Measurements from ENCODE around the gene SCAI. TPM values are rescaled to one million over a fixed set of nuclear protein-coding genes. Genes with fewer than 3 reads are reported as not detected.

The SCAI gene
- total RNA-seq, 1 experiment from 2014 or later: 15.5 TPM

GRCh38 chr9:124950050-124950718 is 193.1 kb downstream of the SCAI start:
- Histone ChIP-seq H3K79me1 (ENCODE audit: insufficient read depth, low read depth, low read length, poor library complexity, severe bottlenecking) (no peaks in the 10 kb centered on the region), H3K14ac (ENCODE audit: insufficient read depth, low read length) (no peak overlapping the region), H3K9me3 (ENCODE audit: control insufficient read depth, low read depth, low read length) (no peaks in the 10 kb centered on the region), H2AK5ac (ENCODE audit: insufficient read length, low read length) (no peak overlapping the region), H2BK5ac (ENCODE audit: insufficient read length, low read length) (no peak overlapping the region), H3K79me2 (ENCODE audit: insufficient read depth, low read length) (no peaks in the 10 kb centered on the region), H2AFZ (ENCODE audit: low read length) (no peak overlapping the region), H4K5ac (ENCODE audit: insufficient read length, low read depth, low read length) (no peak overlapping the region), H3K18ac (ENCODE audit: insufficient read length, low read depth, low read length) (no peak overlapping the region), H4K91ac (ENCODE audit: insufficient read length, low read depth, low read length) (no peak overlapping the region), H3K23ac (ENCODE audit: insufficient read length, low read depth, low read length) (no peak overlapping the region), H3T11ph (ENCODE audit: low read length) (no peak overlapping the region), H3K4me2 (ENCODE audit: insufficient read depth, insufficient read length, low read length) (no peak overlapping the region), H4K8ac (replicated peaks; ENCODE audit: insufficient read length, low read depth, low read length) (no peak overlapping the region), H3K4ac (ENCODE audit: low read depth, low read length) (no peak overlapping the region), H2BK12ac (ENCODE audit: insufficient read length, low read depth, low read length) (no peak overlapping the region), H3K56ac (ENCODE audit: insufficient read length, low read depth, low read length) (no peak overlapping the region), H3K23me2 (ENCODE audit: insufficient read length, low read depth, low read length, poor library complexity, severe bottlenecking) (no peaks in the 10 kb centered on the region), H3K27ac (ENCODE audit: insufficient read length, low read depth, low read length) (no peak overlapping the region), H3K27me3 (ENCODE audit: insufficient read depth, low read length) (no peaks in the 10 kb centered on the region), H2BK120ac (ENCODE audit: low read depth, low read length, poor library complexity, severe bottlenecking) (no peak overlapping the region), H2BK15ac (ENCODE audit: low read depth, low read length) (no peak overlapping the region), H3K4me1 (ENCODE audit: insufficient read depth, low read length) (no peaks in the 10 kb centered on the region), H4K20me1 (ENCODE audit: control insufficient read depth, insufficient read depth, insufficient read length) (no peaks in the 10 kb centered on the region), H2BK20ac (ENCODE audit: low read depth, low read length, poor library complexity, severe bottlenecking) (no peak overlapping the region), H3K9ac (ENCODE audit: extremely low read depth, insufficient read length, low read length) (no peak overlapping the region)
- no peak for DNase-seq
- Mint-ChIP-seq H3K4me1 (no peaks in the 10 kb centered on the region), H3K36me3 (ENCODE audit: insufficient read depth in 1 of 3, low read depth in 3 of 3) (peaks cover 4 to 17% (median 9%) of the 10 kb centered on the region in 3 experiments; a peak in 5 of 7 replicates), H3K27me3 (ENCODE audit: low read depth) (no peaks in the 10 kb centered on the region), H3K27ac (no peak overlapping the region), H3K9me3 (no peaks in the 10 kb centered on the region), H3K4me3 (no peak overlapping the region)
- no CpG with 5 or more reads among the region's 3 CpGs for WGBS (ENCODE audit: extremely low coverage, insufficient read length, low lambda C conversion rate)
- TF ChIP-seq, protein P1, sequence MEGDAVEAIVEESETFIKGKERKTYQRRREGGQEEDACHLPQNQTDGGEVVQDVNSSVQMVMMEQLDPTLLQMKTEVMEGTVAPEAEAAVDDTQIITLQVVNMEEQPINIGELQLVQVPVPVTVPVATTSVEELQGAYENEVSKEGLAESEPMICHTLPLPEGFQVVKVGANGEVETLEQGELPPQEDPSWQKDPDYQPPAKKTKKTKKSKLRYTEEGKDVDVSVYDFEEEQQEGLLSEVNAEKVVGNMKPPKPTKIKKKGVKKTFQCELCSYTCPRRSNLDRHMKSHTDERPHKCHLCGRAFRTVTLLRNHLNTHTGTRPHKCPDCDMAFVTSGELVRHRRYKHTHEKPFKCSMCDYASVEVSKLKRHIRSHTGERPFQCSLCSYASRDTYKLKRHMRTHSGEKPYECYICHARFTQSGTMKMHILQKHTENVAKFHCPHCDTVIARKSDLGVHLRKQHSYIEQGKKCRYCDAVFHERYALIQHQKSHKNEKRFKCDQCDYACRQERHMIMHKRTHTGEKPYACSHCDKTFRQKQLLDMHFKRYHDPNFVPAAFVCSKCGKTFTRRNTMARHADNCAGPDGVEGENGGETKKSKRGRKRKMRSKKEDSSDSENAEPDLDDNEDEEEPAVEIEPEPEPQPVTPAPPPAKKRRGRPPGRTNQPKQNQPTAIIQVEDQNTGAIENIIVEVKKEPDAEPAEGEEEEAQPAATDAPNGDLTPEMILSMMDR (conservative IDR thresholded peaks at IDR 0.05): no peak

Measured in H9 (cell line).